IMR-90 (cell line): ENCODE results near the gene FBXW7. TPM values are rescaled to one million over a fixed set of nuclear protein-coding genes. Genes with fewer than 3 reads are reported as not detected.

Experiments
- ATAC-seq: fragments of 200-7000 bp; cut with Tn5 transposase; 2 replicates; pipeline ENCODE4 v1.9.1; 2020; ENCODE audit warnings: low read depth, mild to moderate bottlenecking, moderate library complexity
- BruUV-seq: library from RNA; stranded (reverse); fragments of 400-500 nt; replicated peaks from 2 replicates; lab custom pipeline; 2021; lab: Mats Ljungman, UMichigan
- CTCF ChIA-PET: fragments of 300-600 bp; formaldehyde crosslinking; extraction: SDS; loops from one replicate; lab custom pipeline; 2021; ENCODE audit warnings: antibody characterized with exemption; lab: Yijun Ruan, JAX
- POLR2A ChIA-PET: fragments of 300-600 bp; sonication (Branson Sonifier 250); formaldehyde crosslinking; loops from one replicate; lab custom pipeline; 2022; ENCODE audit warnings: antibody characterized with exemption; ENCODE audit not compliant: unreplicated experiment; lab: Charles Lee
- DNase-seq: peaks from one replicate; pipeline ENCODE4 v3.0.0; 2013
- H2AFZ ChIP-seq: replicated peaks from 2 replicates; pipeline ENCODE3; 2013; ENCODE audit warnings: low read length, mild to moderate bottlenecking; ENCODE audit not compliant: poor library complexity
- H2AK5ac ChIP-seq: 2 replicates; pipeline ENCODE4 v1.6.1; 2013; ENCODE audit warnings: low read depth, low read length, inconsistent platforms
- H2AK9ac ChIP-seq: replicated peaks from 2 replicates; pipeline ENCODE3; 2013; ENCODE audit warnings: mild to moderate bottlenecking, low read depth, low read length, moderate library complexity; ENCODE audit not compliant: poor library complexity
- H2BK120ac ChIP-seq: 2 replicates; pipeline ENCODE4 v1.6.1; 2013; ENCODE audit warnings: low read depth, low read length, inconsistent platforms
- H2BK15ac ChIP-seq: 3 replicates; pipeline ENCODE4 v1.6.1; 2013; ENCODE audit warnings: low read depth, low read length, inconsistent platforms
- H2BK20ac ChIP-seq: 2 replicates; pipeline ENCODE4 v1.6.1; 2013; ENCODE audit warnings: low read depth, mild to moderate bottlenecking, inconsistent platforms, low read length, moderate library complexity
- H2BK5ac ChIP-seq: 2 replicates; pipeline ENCODE4 v1.6.1; 2013; ENCODE audit warnings: mild to moderate bottlenecking, low read depth, low read length, inconsistent platforms; ENCODE audit not compliant: poor library complexity, severe bottlenecking
- H3K14ac ChIP-seq: replicated peaks from 2 replicates; pipeline ENCODE4 v1.6.1; 2013; ENCODE audit warnings: low read depth, low read length, inconsistent platforms
- H3K18ac ChIP-seq: 2 replicates; pipeline ENCODE4 v1.6.1; 2013; ENCODE audit warnings: low read depth, low read length, control low read depth
- H3K23ac ChIP-seq: 2 replicates; pipeline ENCODE4 v1.6.1; 2013; ENCODE audit warnings: low read depth, low read length, inconsistent platforms
- H3K27ac ChIP-seq: 2 replicates; pipeline ENCODE4 v1.5.1; 2013; ENCODE audit warnings: mild to moderate bottlenecking, control low read depth, low read length; ENCODE audit not compliant: insufficient read depth
- H3K27me3 ChIP-seq: 2 replicates; pipeline ENCODE4 v1.6.1; 2013; ENCODE audit warnings: low read length; ENCODE audit not compliant: control insufficient read depth, insufficient read depth
- H3K36me3 ChIP-seq: 2 replicates; pipeline ENCODE4 v1.6.1; 2013; ENCODE audit warnings: low read length, mixed read lengths; ENCODE audit not compliant: control insufficient read depth, insufficient read depth
- H3K4ac ChIP-seq: 2 replicates; pipeline ENCODE4 v1.6.1; 2013; ENCODE audit warnings: low read depth, low read length, inconsistent platforms
- H3K4me1 ChIP-seq: 2 replicates; pipeline ENCODE4 v1.6.1; 2013; ENCODE audit warnings: low read length, mixed read lengths; ENCODE audit not compliant: control insufficient read depth, insufficient read depth
- H3K4me2 ChIP-seq: 2 replicates; pipeline ENCODE4 v1.6.1; 2013; ENCODE audit warnings: low read depth, mild to moderate bottlenecking, control low read depth, low read length, moderate library complexity
- H3K4me3 ChIP-seq: 2 replicates; pipeline ENCODE4 v1.5.1; 2013; ENCODE audit warnings: low read depth, mild to moderate bottlenecking, control low read depth, low read length, moderate library complexity; ENCODE audit not compliant: insufficient read depth
- H3K56ac ChIP-seq: 2 replicates; pipeline ENCODE4 v1.6.1; 2013; ENCODE audit warnings: low read length, inconsistent platforms; ENCODE audit not compliant: insufficient read depth; ENCODE audit errors: extremely low read depth
- H3K79me1 ChIP-seq, 2 experiments: 2 replicates each; pipeline ENCODE4 v1.6.1; 2013; ENCODE audit warnings: low read length in 2 of 2, inconsistent platforms in 1 of 2, low read depth in 1 of 2
- H3K9ac ChIP-seq: 2 replicates; pipeline ENCODE4 v1.6.1; 2013; ENCODE audit warnings: low read depth, low read length, control low read depth
- H3K9me1 ChIP-seq: 2 replicates; pipeline ENCODE4 v1.6.1; 2013; ENCODE audit warnings: low read length, inconsistent platforms; ENCODE audit not compliant: insufficient read depth
- H3K9me3 ChIP-seq: 2 replicates; pipeline ENCODE4 v1.6.1; 2013; ENCODE audit warnings: low read length; ENCODE audit not compliant: control insufficient read depth, insufficient read depth
- H4K20me1 ChIP-seq: 2 replicates; pipeline ENCODE4 v1.6.1; 2013; ENCODE audit warnings: low read length, inconsistent platforms; ENCODE audit not compliant: insufficient read depth
- H4K5ac ChIP-seq: 2 replicates; pipeline ENCODE4 v1.6.1; 2013; ENCODE audit warnings: mild to moderate bottlenecking, low read depth, low read length, control low read depth
- H4K8ac ChIP-seq, 2 experiments: 2 replicates each; pipeline ENCODE4 v1.6.1; 2013; ENCODE audit warnings: low read depth in 2 of 2, low read length in 2 of 2, control low read depth in 1 of 2, inconsistent platforms in 1 of 2
- H4K91ac ChIP-seq: 2 replicates; pipeline ENCODE4 v1.6.1; 2013; ENCODE audit warnings: low read depth, low read length, inconsistent platforms; ENCODE audit not compliant: insufficient read depth
- BHLHE40 ChIP-seq: fragments of 150-350 bp; IDR thresholded peaks from 2 replicates; pipeline ENCODE4 v1.6.1; 2016; ENCODE audit warnings: mild to moderate bottlenecking, low read depth, low read length
- CEBPB ChIP-seq: IDR thresholded peaks from 2 replicates; pipeline ENCODE4 v1.6.1; 2012; ENCODE audit warnings: low read depth, low read length, improper control_type of control experiment
- CTCF ChIP-seq: conservative IDR thresholded peaks from 2 replicates; pipeline ENCODE4 v1.5.1; 2012; ENCODE audit warnings: mild to moderate bottlenecking, low read depth, low read length, improper control_type of control experiment
- ELK1 ChIP-seq: fragments of 150-350 bp; IDR thresholded peaks from 2 replicates; pipeline ENCODE4 v1.6.1; 2016; ENCODE audit warnings: low read depth, mild to moderate bottlenecking, low read length, moderate library complexity, borderline replicate concordance
- FOS ChIP-seq: fragments of 150-350 bp; IDR thresholded peaks from 2 replicates; pipeline ENCODE4 v1.6.1; 2016; ENCODE audit warnings: low read depth, low read length
- MAFK ChIP-seq: IDR thresholded peaks from 2 replicates; pipeline ENCODE4 v1.6.1; 2012; ENCODE audit warnings: low read depth, low read length, improper control_type of control experiment
- MAZ ChIP-seq: IDR thresholded peaks from 2 replicates; pipeline ENCODE4 v1.6.1; 2012; ENCODE audit warnings: low read depth, mild to moderate bottlenecking, low read length, improper control_type of control experiment, moderate library complexity, borderline replicate concordance
- MXI1 ChIP-seq: IDR thresholded peaks from 2 replicates; pipeline ENCODE4 v1.6.1; 2012; ENCODE audit warnings: low read depth, mild to moderate bottlenecking, low read length, moderate library complexity, borderline replicate concordance
- NFE2L2 ChIP-seq: fragments of 150-350 bp; IDR thresholded peaks from 2 replicates; pipeline ENCODE4 v1.6.1; 2016; ENCODE audit warnings: low read depth, mild to moderate bottlenecking, low read length
- POLR2A ChIP-seq: IDR thresholded peaks from 2 replicates; pipeline ENCODE4 v1.6.1; 2012; ENCODE audit warnings: mild to moderate bottlenecking, low read depth, low read length
- SMC3 ChIP-seq: fragments of 150-350 bp; IDR thresholded peaks from 2 replicates; pipeline ENCODE4 v1.6.1; 2016; ENCODE audit warnings: low read depth, mild to moderate bottlenecking, antibody characterized with exemption, low read length, moderate library complexity
- USF2 ChIP-seq: fragments of 150-350 bp; IDR thresholded peaks from 2 replicates; pipeline ENCODE4 v1.6.1; 2017; ENCODE audit warnings: mild to moderate bottlenecking, antibody characterized with exemption, low read length, low read depth
- WGBS, 2 experiments: methylation state at CpG; one replicate each; pipeline versions ENCODE4 v1.1.5 to v1.1.7; 2013; ENCODE audit warnings: missing lambda C conversion rate in 2 of 2; ENCODE audit not compliant: insufficient read length in 1 of 2; ENCODE audit errors: extremely low coverage in 2 of 2; 5-methylcytosine and 5-hydroxymethylcytosine counted together
- dilution Hi-C: fragments of 300-500 bp; cut with HindIII; formaldehyde crosslinking; loops from one replicate; pipeline ENCODE4 v1.14.3; 2018; ENCODE audit warnings: low sequenced_read_pairs; ENCODE audit not compliant: unreplicated experiment
- in situ Hi-C: fragments of 300-500 bp; cut with MboI; formaldehyde crosslinking; loops from 3 replicates; pipeline ENCODE4 v1.14.3; 2019; ENCODE audit warnings: low sequenced_read_pairs, inconsistent platforms, mixed read lengths
- intact Hi-C: fragments of 100-400 bp; cut with micrococcal nuclease; formaldehyde crosslinking; loops from 2 replicates; pipeline ENCODE4 v1.10.0; 2022
- polyA plus RNA-seq, 3 experiments: library from polyadenylated mRNA; depleted of rRNA; stranded (reverse); fragments of >200 nt; gene quantifications; 2 replicates each; pipeline ENCODE4 v1.2.3, GENCODE V29; 2012; ENCODE audit warnings: low replicate concordance in 1 of 3
- total RNA-seq: library from RNA; depleted of rRNA; stranded (reverse); fragments of >200 nt; gene quantifications from 2 replicates; pipeline ENCODE4 v1.2.3, GENCODE V29; 2012

The FBXW7 gene
- total and polyA plus RNA-seq, 2 of the 4 experiments (the other 2 are of a cell fraction), result 7.2 to 27.4 TPM

GRCh38 chr4:152374153-152374552 is 161.7 kb downstream of the FBXW7 start:
- DNase-seq (no peak), ATAC-seq (no peak)
- dilution Hi-C loops, result no loop called here
- H3K4ac ChIP-seq, result no peak overlapping the region
- no peak overlapping the region for H3K27ac ChIP-seq
- H2BK120ac ChIP-seq, result no peak overlapping the region
- H2AK5ac ChIP-seq, result no peak overlapping the region
- no peak overlapping the region for H3K14ac ChIP-seq
- no peak overlapping the region for H2AK9ac ChIP-seq
- H4K8ac ChIP-seq, result no peak overlapping the region
- H3K4me1 ChIP-seq, result peaks cover 3% of the 10 kb centered on the region; the same call in 1 of the 2 replicates
- peaks cover 8 to 14% of the 10 kb centered on the region in 2 experiments for H3K79me1 ChIP-seq
- H3K9me1 ChIP-seq, result peaks cover 3% of the 10 kb centered on the region; the same call in 1 of the 2 replicates
- H3K27me3 ChIP-seq, result no peaks in the 10 kb centered on the region
- WGBS, 2 experiments, result no CpG with 5 or more reads among the region's 1 CpG
- CTCF ChIA-PET, result no interaction called here
- no TSS peak for BruUV-seq
- H3K9ac ChIP-seq, result no peak overlapping the region
- TF ChIP-seq ELK1 (no peak), NFE2L2 (no peak), POLR2A (no peak), USF2 (no peak), MXI1 (no peak), CTCF (no peak), MAZ (no peak), CEBPB (no peak), FOS (no peak), MAFK (no peak), BHLHE40 (no peak), SMC3 (no peak)
- H3K4me3 ChIP-seq, result no peak overlapping the region
- no peak overlapping the region for H2BK5ac ChIP-seq
- H3K9me3 ChIP-seq, result no peaks in the 10 kb centered on the region
- POLR2A ChIA-PET, result no interaction called here
- H2AFZ ChIP-seq, result no peak overlapping the region
- H3K23ac ChIP-seq, result no peak overlapping the region
- no peak overlapping the region for H4K5ac ChIP-seq
- no peak overlapping the region for H2BK15ac ChIP-seq
- no peak overlapping the region for H3K56ac ChIP-seq
- no peak overlapping the region for H4K91ac ChIP-seq
- H4K20me1 ChIP-seq, result peaks cover 3% of the 10 kb centered on the region; the same call in 1 of the 2 replicates
- no peak overlapping the region for H3K18ac ChIP-seq
- no peak overlapping the region for H2BK20ac ChIP-seq
- in situ Hi-C loops, result no loop called here
- no peaks in the 10 kb centered on the region for H3K36me3 ChIP-seq
- intact Hi-C loops, result loop anchor here (5.0 to 10.0 kb wide), 3 partner anchors 612 to 1012 kb away; partner anchors contain the start of gene GATB
- H3K4me2 ChIP-seq, result no peak overlapping the region
